Tibial nerve (tissue), 4 donors: ENCODE data around the gene CALD1. TPM values are rescaled to one million over a fixed set of nuclear protein-coding genes. Genes with fewer than 3 reads are reported as not detected.

ENCODE experiments used
- DNase-seq, 2 donors: peaks; one replicate each; pipeline ENCODE4 v3.0.0-alpha.2; 2019; ENCODE audit warnings: low spot score in 2 of 2
- H3K27ac ChIP-seq, 4 donors: fragments of 200-600 bp; sonication (generic) in 3 of 4; one replicate each; pipeline ENCODE4 v1.5.1; 2017 to 2019; ENCODE audit warnings: mild to moderate bottlenecking in 1 of 4
- H3K27me3 ChIP-seq, 2 donors: fragments of 200-600 bp; sonication (generic) in 1 of 2; one replicate each; pipeline versions ENCODE4 v1.5.1 to v1.6.0; 2017 to 2019
- H3K36me3 ChIP-seq, 3 donors: fragments of 200-600 bp; sonication (generic); one replicate each; pipeline ENCODE4 v1.5.1; 2018 to 2019
- H3K4me1 ChIP-seq, 4 donors: fragments of 200-600 bp; sonication (generic) in 3 of 4; one replicate each; pipeline ENCODE4 v1.5.1; 2017 to 2019
- H3K4me3 ChIP-seq, 4 donors: fragments of 200-600 bp; sonication (generic) in 3 of 4; one replicate each; pipeline ENCODE4 v1.5.1; 2017 to 2019; ENCODE audit warnings: mild to moderate bottlenecking in 1 of 4, moderate library complexity in 1 of 4
- H3K9me3 ChIP-seq, 4 donors: fragments of 200-600 bp; sonication (generic) in 3 of 4; one replicate each; pipeline ENCODE4 v1.5.1; 2017 to 2019
- CTCF ChIP-seq, 5 experiments: fragments of 200-600 bp in 3 of 5; fragments of 450-650 bp in 2 of 5; sonication (generic) in 3 of 5; IDR thresholded peaks; one replicate each; pipeline ENCODE4 v1.5.1; 2016 to 2019; ENCODE audit warnings: antibody characterized with exemption in 5 of 5, mild to moderate bottlenecking in 3 of 5, moderate library complexity in 2 of 5
- EP300 ChIP-seq, 2 donors: sonication (generic); formaldehyde crosslinking; IDR thresholded peaks; one replicate each; pipeline ENCODE4 v1.6.1; 2017; ENCODE audit warnings: antibody characterized with exemption in 2 of 2, mild to moderate bottlenecking in 1 of 2
- POLR2A ChIP-seq, 2 donors: fragments of 450-650 bp; IDR thresholded peaks; one replicate each; pipeline ENCODE4 v1.6.1; 2017; ENCODE audit warnings: antibody characterized with exemption in 2 of 2, mild to moderate bottlenecking in 2 of 2, moderate library complexity in 2 of 2
- WGBS, 2 donors: methylation state at CpG; one replicate each; pipeline ENCODE4 v1.1.5; 2018; 5-methylcytosine and 5-hydroxymethylcytosine counted together
- total RNA-seq, 4 donors: library from RNA; depleted of rRNA; stranded (reverse); fragments of >200 nt; gene quantifications; one replicate each; pipeline ENCODE4 v1.1.0, GENCODE V29; 2016

CALD1 gene
- total RNA-seq, 4 donors from 2014 or later, result 320 to 870 (median 433) TPM

GRCh38 chr7:134787720-134788119 lies 8.3 kb downstream of the CALD1 start:
- no peaks in the 10 kb centered on the region for H3K36me3 ChIP-seq
- TF ChIP-seq EP300 (IDR thresholded peaks at IDR 0.05), result no peak
- TF ChIP-seq CTCF (IDR thresholded peaks at IDR 0.05), result no peak
- TF ChIP-seq POLR2A (IDR thresholded peaks at IDR 0.05), result no peak
- H3K27ac ChIP-seq, result peak overlapping the region in 2 of 4 donors; percentile 39 to 76
- no peak overlapping the region for H3K4me3 ChIP-seq
- 58 to 63% methylated on average over 3 of the region's 3 CpGs for WGBS, 2 donors
- peaks cover 0 to 46% (median 4%) of the 10 kb centered on the region in 4 donors for H3K4me1 ChIP-seq
- peak in 1 of 2 donors; percentile 4 for DNase-seq
- no peaks in the 10 kb centered on the region for H3K27me3 ChIP-seq
- no peaks in the 10 kb centered on the region for H3K9me3 ChIP-seq

DNA sequence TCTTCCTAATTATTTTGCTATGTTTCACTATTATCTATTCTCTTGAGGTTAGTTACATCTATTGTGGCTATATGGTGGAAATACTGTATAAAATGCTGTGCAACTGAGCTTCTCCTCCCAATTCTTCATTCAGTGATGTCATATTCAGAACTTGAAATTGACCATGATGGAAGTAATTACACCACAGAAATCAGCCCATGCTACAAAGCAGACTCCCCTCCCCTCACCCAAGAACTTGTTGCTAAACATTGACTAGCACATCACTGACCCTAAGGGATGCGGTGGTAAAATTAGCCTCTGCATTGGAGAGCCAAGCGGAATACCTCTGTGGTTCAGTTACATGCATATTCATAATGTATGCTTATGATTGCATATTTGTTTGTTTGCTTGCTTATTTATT lies 8.8 kb downstream of the CALD1 start:
- TF ChIP-seq CTCF (IDR thresholded peaks at IDR 0.05) (no peak), POLR2A (IDR thresholded peaks at IDR 0.05) (no peak), EP300 (IDR thresholded peaks at IDR 0.05) (no peak)
- 86 to 94% methylated on average over 2 of the region's 2 CpGs for WGBS, 2 donors
- peak in 1 of 2 donors; percentile 3 for DNase-seq
- Histone ChIP-seq H3K27ac (peak overlapping the region in 2 of 4 donors; percentile 39 to 76), H3K36me3 (no peaks in the 10 kb centered on the region), H3K4me1 (peaks cover 0 to 47% (median 2%) of the 10 kb centered on the region in 4 donors), H3K27me3 (no peaks in the 10 kb centered on the region), H3K9me3 (no peaks in the 10 kb centered on the region), H3K4me3 (no peak overlapping the region)

- no peaks in the 10 kb centered on the region for H3K27me3 ChIP-seq
- no peaks in the 10 kb centered on the region for H3K9me3 ChIP-seq
- 53 to 54% methylated on average over 2 of the region's 2 CpGs for WGBS, 2 donors
- H3K4me1 ChIP-seq, result peaks cover 0 to 42% (median 2%) of the 10 kb centered on the region in 4 donors
- no peaks in the 10 kb centered on the region for H3K36me3 ChIP-seq
- peak overlapping the region; percentile 36 to 77 (median 62) for H3K27ac ChIP-seq
- DNase-seq, result peak in 1 of 2 donors; percentile 4
- H3K4me3 ChIP-seq, result no peak overlapping the region
- TF ChIP-seq POLR2A (IDR thresholded peaks at IDR 0.05), result no peak
- peak in 1 of 2 donors; percentile 46 for TF ChIP-seq EP300 (IDR thresholded peaks at IDR 0.05)
- no peak for TF ChIP-seq CTCF (IDR thresholded peaks at IDR 0.05)
Observed at GRCh38 chr7:134789967-134790685, 10.7 kb downstream of the CALD1 start.

DNA sequence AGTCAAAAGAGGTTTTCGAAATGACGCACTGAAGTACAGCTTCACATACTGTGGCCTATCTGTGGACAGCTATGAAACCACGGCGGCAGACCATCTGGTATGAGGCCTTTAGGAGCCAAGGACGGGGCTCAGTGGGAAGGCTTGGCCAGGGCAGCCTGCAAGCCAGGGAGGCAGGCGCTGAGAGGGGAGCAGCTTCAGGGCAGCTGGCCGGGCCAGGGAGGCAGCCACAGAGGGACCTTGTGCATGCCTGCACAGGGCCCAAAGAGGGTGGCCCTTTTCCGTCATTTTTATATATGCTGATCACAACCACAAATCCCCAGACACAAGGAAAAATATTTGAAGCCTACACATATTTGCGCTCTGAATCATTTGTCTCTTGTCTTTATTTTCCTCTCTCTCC lies 13.5 kb downstream of the CALD1 start:
- no peak for DNase-seq
- Histone ChIP-seq H3K36me3 (no peaks in the 10 kb centered on the region), H3K27ac (peak overlapping the region in 2 of 4 donors; percentile 31 to 39), H3K9me3 (no peaks in the 10 kb centered on the region), H3K4me1 (peaks cover 0 to 28% (median 5%) of the 10 kb centered on the region in 4 donors), H3K27me3 (no peaks in the 10 kb centered on the region), H3K4me3 (no peak overlapping the region)
- TF ChIP-seq CTCF (IDR thresholded peaks at IDR 0.05), result no peak
- peak in 1 of 2 donors; percentile 50 for TF ChIP-seq EP300 (IDR thresholded peaks at IDR 0.05)
- 77% methylated on average over 9 of the region's 9 CpGs for WGBS, 2 donors

DNA sequence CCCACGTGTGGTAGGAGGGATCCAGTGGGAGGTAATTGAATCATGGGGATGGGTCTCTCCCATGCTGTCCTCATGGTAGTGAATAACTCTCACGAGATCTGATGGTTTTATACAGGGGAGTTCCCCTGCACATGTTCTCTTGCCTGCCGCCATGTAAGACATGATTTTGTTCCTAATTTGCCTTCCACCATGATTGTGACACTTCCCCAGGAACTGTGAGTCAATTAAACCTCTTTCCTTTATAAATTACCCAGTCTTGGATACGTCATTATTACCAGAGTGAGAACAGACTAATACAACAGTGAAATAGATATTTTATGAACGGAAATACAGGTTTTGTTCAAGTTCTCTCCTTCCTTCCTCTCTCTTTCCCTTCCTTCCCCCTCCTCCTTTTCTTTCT lies 15.8 kb downstream of the CALD1 start:
- DNase-seq, result no peak
- H3K27me3 ChIP-seq, result no peaks in the 10 kb centered on the region
- WGBS, 2 donors, result 86% methylated on average over 5 of the region's 5 CpGs
- no peaks in the 10 kb centered on the region for H3K36me3 ChIP-seq
- no peaks in the 10 kb centered on the region for H3K9me3 ChIP-seq
- TF ChIP-seq EP300 (IDR thresholded peaks at IDR 0.05) (no peak), CTCF (IDR thresholded peaks at IDR 0.05) (no peak)
- no peak overlapping the region for H3K4me3 ChIP-seq
- H3K27ac ChIP-seq, result peak overlapping the region in 1 of 4 donors; percentile 3
- H3K4me1 ChIP-seq, result peaks cover 0 to 22% (median 5%) of the 10 kb centered on the region in 4 donors
